HEK293 (cell line): ENCODE data around the gene TTLL4.

ENCODE experiments used
- MYNN ChIP-seq: fragments of 450-650 bp; formaldehyde crosslinking; IDR thresholded peaks from 2 replicates; pipeline ENCODE4 v1.5.1; 2016; ENCODE audit warnings: missing biosample characterization, missing genetic modification characterization, borderline replicate concordance
- RBAK ChIP-seq: fragments of 450-650 bp; formaldehyde crosslinking; IDR thresholded peaks from 2 replicates; pipeline ENCODE4 v1.5.1; 2016; ENCODE audit warnings: missing biosample characterization, missing genetic modification characterization
- ZBTB17 ChIP-seq: fragments of 450-650 bp; formaldehyde crosslinking; IDR thresholded peaks from 2 replicates; pipeline ENCODE4 v1.5.1; 2016; ENCODE audit warnings: missing biosample characterization, missing genetic modification characterization
- ZNF501 ChIP-seq: fragments of 450-650 bp; formaldehyde crosslinking; IDR thresholded peaks from 2 replicates; pipeline ENCODE4 v1.5.1; 2016; ENCODE audit warnings: missing biosample characterization, missing genetic modification characterization
- ZNF530 ChIP-seq: fragments of 450-650 bp; formaldehyde crosslinking; IDR thresholded peaks from 2 replicates; pipeline ENCODE4 v1.5.1; 2016; ENCODE audit warnings: low read depth, missing biosample characterization, missing genetic modification characterization
- ZNF629 ChIP-seq: fragments of 450-650 bp; formaldehyde crosslinking; IDR thresholded peaks from 2 replicates; pipeline ENCODE4 v1.5.1; 2017; ENCODE audit warnings: missing biosample characterization, missing genetic modification characterization

DNA sequence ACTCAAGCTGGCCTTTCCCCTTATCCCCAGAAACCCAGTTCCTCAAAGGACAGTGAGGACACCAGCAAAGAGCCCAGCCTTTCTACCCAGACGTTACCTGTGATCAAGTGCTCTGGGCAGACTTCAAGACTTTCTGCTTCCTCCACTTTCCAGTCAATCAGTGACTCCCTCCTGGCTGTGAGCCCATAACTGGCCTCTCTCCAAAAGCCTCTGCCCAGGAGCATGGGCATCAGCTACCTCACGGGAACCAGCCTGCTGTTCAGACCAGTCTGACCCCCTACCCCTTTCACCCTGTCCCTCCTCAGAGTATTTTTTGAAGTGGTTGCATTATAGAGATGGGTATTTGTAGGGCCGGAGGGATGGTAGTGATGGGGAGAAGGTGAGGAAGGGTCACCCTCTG is 43.6 kb downstream of the TTLL4 start:
- TF ChIP-seq ZNF629 (tag by site-specific recombination): no peak
- no peak for TF ChIP-seq ZNF530 (tag by site-specific recombination)
- TF ChIP-seq ZBTB17 (tag by site-specific recombination): no peak
- TF ChIP-seq RBAK (tag by site-specific recombination): no peak
- no peak for TF ChIP-seq ZNF501 (tag by site-specific recombination)
- TF ChIP-seq MYNN (tag by site-specific recombination): no peak
